T-helper 2 cell treated with Interferon-gamma antibody and Interleukin-4, amounts not matched to agents 5 μg/mL and 100 μg/mL, for 36 hours (primary cell): Measurements from ENCODE around the gene GRK1.

Experiments
- DNase-seq: peaks from one replicate; pipeline ENCODE4 v3.0.0; 2021; ENCODE audit warnings: low spot score
- H3K27ac Mint-ChIP-seq: one replicate; pipeline ENCODE4 v1.8.0; 2021; ENCODE audit warnings: mild to moderate bottlenecking, mixed read lengths
- H3K27me3 Mint-ChIP-seq: one replicate; pipeline ENCODE4 v1.8.0; 2021; ENCODE audit warnings: low read depth, mixed read lengths
- H3K36me3 Mint-ChIP-seq: one replicate; pipeline ENCODE4 v1.8.0; 2021; ENCODE audit warnings: low read depth, mixed read lengths
- H3K4me1 Mint-ChIP-seq: one replicate; pipeline ENCODE4 v1.8.0; 2021; ENCODE audit warnings: low read depth, mixed read lengths
- H3K4me3 Mint-ChIP-seq: one replicate; pipeline ENCODE4 v1.8.0; 2022; ENCODE audit warnings: mild to moderate bottlenecking, moderate library complexity, mixed read lengths
- H3K9me3 Mint-ChIP-seq: one replicate; pipeline ENCODE4 v1.8.0; 2021; ENCODE audit warnings: mixed read lengths

The GRK1 gene

DNA sequence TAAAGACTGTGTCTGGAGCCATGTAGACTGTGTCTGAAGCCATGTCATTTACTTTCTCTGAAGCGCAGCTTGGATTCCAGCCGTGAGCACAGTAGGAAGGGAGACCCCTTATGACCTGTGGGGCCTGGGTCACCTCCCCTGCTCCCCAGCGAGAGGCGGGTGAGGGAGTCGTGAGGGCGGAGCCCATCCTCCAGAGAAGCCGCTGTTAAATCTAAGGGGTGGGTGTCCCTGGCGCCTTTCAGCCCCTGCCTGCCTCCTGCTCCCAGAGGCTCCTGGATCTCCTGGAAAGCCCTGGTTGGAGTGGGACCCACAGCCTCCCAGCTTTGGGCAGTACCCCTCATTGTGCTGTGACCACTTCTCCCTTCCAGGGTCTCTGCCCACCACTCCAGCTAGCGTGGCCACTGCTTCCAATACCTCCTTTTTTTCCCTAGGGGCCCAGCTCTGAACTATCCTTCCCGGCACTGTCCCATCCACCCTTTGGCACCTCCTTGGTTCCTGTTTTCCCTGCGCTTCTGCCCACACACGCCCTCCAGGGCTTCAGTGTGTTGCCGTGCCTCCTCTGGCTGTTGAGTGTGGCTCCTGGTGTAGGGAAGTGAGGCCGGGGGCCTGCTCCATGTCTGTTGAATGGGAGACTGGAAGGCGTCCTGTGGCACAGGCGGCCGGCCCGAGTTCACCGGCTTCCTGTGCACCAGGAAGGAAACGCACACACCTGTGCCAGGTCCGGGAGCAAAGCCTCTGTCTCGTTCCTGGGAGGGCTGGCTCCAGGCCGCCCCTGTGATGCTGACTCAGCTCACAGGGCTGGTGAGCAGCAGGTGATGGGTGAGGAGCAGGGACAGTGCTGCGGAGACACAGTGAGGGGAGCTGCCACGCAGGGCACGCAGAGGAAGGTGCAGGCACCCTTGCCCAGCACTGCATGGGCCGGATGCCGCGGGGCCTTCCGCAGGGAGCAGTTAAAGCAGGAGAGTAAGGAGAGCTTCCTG is 38.4 kb upstream of the GRK1 start:
- H3K36me3 Mint-ChIP-seq: peaks cover 43% of the 10 kb centered on the region
- H3K4me3 Mint-ChIP-seq: no peak overlapping the region
- H3K27me3 Mint-ChIP-seq: no peaks in the 10 kb centered on the region
- no peak overlapping the region for H3K27ac Mint-ChIP-seq
- H3K4me1 Mint-ChIP-seq: peaks cover 2% of the 10 kb centered on the region
- no peak for DNase-seq
- no peaks in the 10 kb centered on the region for H3K9me3 Mint-ChIP-seq

DNA sequence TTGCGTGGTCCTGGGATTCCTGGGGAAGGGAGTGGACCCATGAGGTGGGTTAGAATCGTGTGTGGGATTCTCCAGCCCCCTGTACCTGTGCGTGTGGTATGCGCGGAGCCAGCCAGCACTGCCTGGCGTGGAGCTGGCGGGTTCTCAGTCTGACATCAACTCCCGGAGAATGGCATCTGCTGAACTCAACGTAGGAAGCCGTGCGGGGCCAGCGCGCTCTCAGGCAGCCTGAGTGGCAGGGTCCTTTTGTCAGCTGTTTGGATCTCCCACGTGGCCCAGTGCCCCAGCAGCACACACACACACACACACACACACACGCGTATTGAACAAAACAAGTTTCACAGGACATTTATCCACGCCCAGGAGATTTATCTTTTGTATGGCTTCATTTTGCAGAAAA is 37.2 kb upstream of the GRK1 start:
- Mint-ChIP-seq H3K27ac (no peak overlapping the region), H3K36me3 (peaks cover 47% of the 10 kb centered on the region), H3K4me3 (no peak overlapping the region), H3K27me3 (no peaks in the 10 kb centered on the region), H3K9me3 (no peaks in the 10 kb centered on the region), H3K4me1 (peaks cover 7% of the 10 kb centered on the region)
- DNase-seq: no peak

DNA sequence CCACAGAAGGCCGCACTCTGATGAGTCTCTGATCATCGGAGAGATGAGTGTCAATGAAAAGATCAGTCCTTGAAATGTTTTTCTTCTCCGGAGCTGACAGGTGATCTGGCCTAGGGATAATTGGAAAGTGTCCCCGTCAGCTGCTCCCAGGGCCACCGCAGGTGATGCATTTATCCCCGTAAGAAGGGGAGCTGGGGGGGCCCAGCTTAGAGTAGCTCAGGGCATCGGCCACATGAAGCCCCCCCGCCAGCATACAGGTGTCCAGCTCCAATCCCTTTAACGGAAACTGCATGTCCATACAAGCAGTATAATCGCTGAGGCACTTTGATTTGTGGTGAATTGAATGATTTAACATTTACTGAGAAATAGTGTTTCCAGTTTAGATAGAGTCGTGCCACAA is 36.7 kb upstream of the GRK1 start:
- no peak overlapping the region for H3K4me3 Mint-ChIP-seq
- no peak overlapping the region for H3K27ac Mint-ChIP-seq
- H3K9me3 Mint-ChIP-seq: no peaks in the 10 kb centered on the region
- no peaks in the 10 kb centered on the region for H3K27me3 Mint-ChIP-seq
- peaks cover 7% of the 10 kb centered on the region for H3K4me1 Mint-ChIP-seq
- DNase-seq: no peak
- peaks cover 45% of the 10 kb centered on the region for H3K36me3 Mint-ChIP-seq

DNA sequence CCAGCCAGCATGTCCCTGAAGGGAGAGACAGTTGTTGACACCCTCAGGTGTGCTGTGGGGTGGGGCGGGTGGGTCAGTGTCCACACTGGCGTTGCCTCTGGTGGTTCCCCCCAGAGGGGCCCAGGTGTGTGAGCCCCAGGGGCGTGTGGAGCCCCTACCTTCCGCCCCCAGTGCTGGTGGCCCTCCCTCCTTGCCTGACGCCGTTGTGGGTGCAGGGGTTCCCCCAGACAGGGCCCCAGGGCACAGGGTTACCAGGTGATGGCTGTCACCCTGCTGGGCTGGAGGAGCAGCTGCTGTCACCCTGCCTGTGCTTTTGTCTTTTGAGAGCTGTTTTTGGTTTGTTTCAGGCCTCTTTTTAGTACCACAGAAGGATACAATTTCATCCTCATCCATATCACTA is 36.2 kb upstream of the GRK1 start:
- Mint-ChIP-seq H3K27ac (no peak overlapping the region), H3K36me3 (peaks cover 45% of the 10 kb centered on the region), H3K4me1 (peaks cover 7% of the 10 kb centered on the region), H3K27me3 (no peaks in the 10 kb centered on the region), H3K4me3 (no peak overlapping the region), H3K9me3 (no peaks in the 10 kb centered on the region)
- no peak for DNase-seq

DNA sequence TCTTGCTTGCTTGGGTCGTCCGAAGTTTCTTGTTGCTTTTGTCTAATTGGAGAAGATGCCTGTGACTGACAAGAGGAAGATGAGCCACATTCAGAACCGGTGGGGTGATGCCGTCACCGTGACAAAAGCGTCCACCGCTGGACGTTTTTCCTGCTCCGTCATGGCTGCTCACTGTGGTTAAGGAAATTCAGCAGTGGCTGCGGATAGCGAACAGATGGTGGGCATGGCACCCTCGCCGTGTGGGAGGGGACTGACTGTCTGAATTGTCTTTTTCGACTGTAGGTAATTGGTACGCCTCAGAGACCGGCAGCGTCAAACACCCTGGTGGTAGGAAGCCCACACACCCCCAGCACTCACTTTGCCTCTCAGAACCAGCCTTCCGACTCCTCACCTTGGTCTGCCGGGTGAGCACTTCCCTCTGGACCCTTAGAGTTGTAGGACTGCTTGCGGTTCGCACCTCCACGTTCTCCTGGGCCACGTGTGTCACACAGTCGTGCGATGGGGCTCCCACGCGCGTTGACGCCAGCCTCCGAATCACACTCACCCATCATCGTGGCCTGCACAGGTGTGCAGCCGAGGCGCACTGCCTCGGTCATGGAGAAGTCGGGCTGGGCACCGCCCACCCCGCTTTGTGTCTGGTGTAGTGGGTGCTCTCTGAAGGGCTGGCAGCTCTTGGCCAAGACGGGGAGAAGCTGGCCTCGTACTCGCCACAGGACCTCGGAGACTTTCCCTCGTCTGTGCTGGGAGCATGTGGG is 35.5 kb upstream of the GRK1 start:
- no peak overlapping the region for H3K4me3 Mint-ChIP-seq
- no peak overlapping the region for H3K27ac Mint-ChIP-seq
- no peaks in the 10 kb centered on the region for H3K27me3 Mint-ChIP-seq
- H3K9me3 Mint-ChIP-seq: no peaks in the 10 kb centered on the region
- DNase-seq: no peak
- peaks cover 7% of the 10 kb centered on the region for H3K4me1 Mint-ChIP-seq
- peaks cover 44% of the 10 kb centered on the region for H3K36me3 Mint-ChIP-seq

DNA sequence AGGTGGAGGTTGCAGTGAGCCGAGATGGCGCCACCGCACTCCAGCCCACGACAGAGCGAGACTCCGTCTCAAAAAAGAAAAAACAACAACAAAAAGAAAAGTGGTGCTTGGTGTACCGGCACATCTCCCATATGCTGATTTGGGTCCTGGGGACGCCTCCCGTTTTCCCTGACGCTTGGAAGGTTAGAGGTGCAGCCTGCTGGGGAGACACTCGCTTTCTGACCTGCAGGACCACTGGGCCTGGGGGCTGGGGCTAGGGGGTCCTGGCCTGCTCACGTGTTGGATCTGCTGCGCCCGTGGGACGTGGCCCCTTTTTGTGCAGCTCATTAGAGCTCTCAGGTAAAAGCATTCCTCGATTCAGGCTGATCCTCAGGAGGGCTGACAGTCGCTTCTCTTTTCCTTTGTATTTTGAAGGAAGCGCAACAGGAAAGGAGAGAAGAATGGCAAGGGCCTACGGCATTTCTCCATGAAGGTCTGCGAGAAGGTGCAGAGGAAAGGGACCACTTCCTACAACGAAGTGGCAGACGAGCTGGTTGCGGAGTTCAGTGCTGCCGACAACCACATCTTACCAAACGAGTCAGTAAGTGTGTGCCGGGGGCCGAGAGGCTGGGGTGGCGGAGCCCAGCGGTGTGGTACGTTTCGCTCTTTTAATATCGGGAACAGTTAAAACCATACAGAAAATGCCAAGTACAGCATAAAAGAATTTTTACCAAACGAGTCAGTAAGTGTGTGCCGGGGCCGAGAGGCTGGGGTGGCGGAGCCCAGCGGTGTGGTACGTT is 34.1 kb upstream of the GRK1 start:
- DNase-seq: no peak
- H3K27me3 Mint-ChIP-seq: no peaks in the 10 kb centered on the region
- no peak overlapping the region for H3K27ac Mint-ChIP-seq
- peaks cover 4% of the 10 kb centered on the region for H3K4me1 Mint-ChIP-seq
- no peak overlapping the region for H3K4me3 Mint-ChIP-seq
- H3K9me3 Mint-ChIP-seq: no peaks in the 10 kb centered on the region
- peaks cover 46% of the 10 kb centered on the region for H3K36me3 Mint-ChIP-seq

DNA sequence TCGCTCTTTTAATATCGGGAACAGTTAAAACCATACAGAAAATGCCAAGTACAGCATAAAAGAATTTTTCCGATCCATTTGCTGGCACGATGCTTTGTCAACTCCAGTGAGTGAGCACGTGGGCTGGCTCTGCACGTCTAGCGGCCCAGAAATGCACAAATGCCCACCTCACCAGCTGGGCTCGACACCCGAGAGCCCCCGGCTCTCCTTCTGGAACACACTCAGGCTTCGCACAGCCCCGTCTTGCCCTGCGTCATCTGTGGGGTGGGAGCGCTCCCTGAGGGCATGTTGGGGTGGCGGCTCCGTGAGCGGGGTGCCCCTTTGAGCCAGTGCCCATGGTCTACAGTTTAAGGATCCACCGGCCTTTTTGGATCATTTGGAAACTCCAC is 33.5 kb upstream of the GRK1 start:
- no peaks in the 10 kb centered on the region for H3K27me3 Mint-ChIP-seq
- H3K36me3 Mint-ChIP-seq: peaks cover 48% of the 10 kb centered on the region
- no peak overlapping the region for H3K27ac Mint-ChIP-seq
- H3K4me3 Mint-ChIP-seq: no peak overlapping the region
- DNase-seq: no peak
- H3K9me3 Mint-ChIP-seq: no peaks in the 10 kb centered on the region
- peaks cover 4% of the 10 kb centered on the region for H3K4me1 Mint-ChIP-seq

DNA sequence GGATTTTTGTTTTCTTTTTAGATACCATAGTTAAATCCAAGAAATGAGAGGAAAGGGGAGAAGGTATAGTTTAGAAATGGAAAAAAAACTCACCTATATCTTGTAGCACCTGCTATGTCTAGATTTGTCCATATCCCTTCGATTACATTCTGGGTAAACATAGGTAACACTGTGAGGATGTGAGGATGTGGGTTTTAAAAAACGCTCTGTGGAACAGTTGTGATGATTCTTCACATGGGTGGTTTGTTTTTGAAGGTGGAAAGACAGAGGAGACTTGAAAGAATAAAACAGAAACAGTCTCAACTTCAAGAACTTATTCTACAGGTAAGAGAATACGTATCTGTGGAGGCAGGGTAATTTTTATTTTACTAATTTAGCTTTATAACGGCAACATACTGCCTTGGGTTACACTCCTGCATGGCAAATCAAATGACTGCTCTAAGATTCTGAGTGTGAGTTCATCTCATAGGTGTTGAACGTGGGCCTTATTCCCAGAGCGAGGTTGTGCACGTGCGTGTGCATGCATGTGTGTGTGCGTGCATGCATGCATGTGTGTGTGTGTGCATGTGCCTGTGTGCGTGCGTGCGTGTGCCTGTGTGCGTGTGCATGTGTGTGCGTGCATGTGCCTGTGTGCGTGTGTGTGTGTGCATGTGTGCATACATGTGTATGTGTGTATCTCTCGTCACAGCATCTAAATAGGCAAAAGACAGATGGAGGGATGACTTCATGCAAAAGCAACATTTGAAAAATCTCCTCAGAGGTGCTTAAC is 32.6 kb upstream of the GRK1 start:
- Mint-ChIP-seq H3K27me3 (no peaks in the 10 kb centered on the region), H3K4me3 (no peak overlapping the region), H3K9me3 (no peaks in the 10 kb centered on the region), H3K36me3 (peaks cover 51% of the 10 kb centered on the region), H3K27ac (peak overlapping the region; percentile 68), H3K4me1 (peaks cover 4% of the 10 kb centered on the region)
- DNase-seq: no peak

DNA sequence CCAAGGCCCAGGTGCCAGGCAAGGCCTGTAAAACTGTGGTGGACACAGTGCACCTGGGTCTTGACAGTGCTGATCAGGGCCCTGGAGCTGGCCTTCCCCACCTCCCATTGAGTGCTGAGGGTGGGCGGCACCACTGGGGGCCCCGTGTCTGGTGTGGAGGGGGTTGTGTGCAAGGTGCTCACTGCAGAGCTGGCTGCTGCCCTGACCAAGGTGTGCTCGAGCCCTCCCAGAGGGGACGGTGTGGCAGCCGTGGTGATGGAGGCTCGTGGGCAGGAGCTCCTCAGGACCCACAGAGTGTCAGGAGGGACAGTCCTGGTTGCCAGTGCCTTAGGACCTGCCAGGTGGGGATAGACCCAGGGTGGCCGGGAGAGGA is 32.0 kb upstream of the GRK1 start:
- Mint-ChIP-seq H3K27me3 (no peaks in the 10 kb centered on the region), H3K4me1 (peaks cover 4% of the 10 kb centered on the region), H3K36me3 (peaks cover 55% of the 10 kb centered on the region), H3K4me3 (no peak overlapping the region), H3K27ac (no peak overlapping the region), H3K9me3 (no peaks in the 10 kb centered on the region)
- no peak for DNase-seq

DNA sequence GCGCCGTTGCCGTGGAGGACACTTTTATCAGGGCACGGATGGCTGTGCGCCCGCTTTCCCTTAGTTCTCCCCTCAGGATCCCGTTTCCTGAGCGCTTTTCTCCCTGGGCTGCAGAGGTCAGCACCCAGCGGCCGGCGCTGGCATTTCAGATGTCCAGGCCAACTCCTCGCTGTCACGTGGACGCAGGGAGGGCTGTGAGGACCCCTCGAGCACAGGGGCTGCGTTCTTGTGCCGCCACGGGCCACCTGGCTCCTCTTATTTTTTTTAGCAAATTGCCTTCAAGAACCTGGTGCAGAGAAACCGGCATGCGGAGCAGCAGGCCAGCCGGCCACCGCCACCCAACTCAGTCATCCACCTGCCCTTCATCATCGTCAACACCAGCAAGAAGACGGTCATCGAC is 31.3 kb upstream of the GRK1 start:
- Mint-ChIP-seq H3K27ac (no peak overlapping the region), H3K9me3 (no peaks in the 10 kb centered on the region), H3K4me3 (no peak overlapping the region), H3K36me3 (peaks cover 62% of the 10 kb centered on the region), H3K4me1 (peaks cover 4% of the 10 kb centered on the region), H3K27me3 (no peaks in the 10 kb centered on the region)
- no peak for DNase-seq

DNA sequence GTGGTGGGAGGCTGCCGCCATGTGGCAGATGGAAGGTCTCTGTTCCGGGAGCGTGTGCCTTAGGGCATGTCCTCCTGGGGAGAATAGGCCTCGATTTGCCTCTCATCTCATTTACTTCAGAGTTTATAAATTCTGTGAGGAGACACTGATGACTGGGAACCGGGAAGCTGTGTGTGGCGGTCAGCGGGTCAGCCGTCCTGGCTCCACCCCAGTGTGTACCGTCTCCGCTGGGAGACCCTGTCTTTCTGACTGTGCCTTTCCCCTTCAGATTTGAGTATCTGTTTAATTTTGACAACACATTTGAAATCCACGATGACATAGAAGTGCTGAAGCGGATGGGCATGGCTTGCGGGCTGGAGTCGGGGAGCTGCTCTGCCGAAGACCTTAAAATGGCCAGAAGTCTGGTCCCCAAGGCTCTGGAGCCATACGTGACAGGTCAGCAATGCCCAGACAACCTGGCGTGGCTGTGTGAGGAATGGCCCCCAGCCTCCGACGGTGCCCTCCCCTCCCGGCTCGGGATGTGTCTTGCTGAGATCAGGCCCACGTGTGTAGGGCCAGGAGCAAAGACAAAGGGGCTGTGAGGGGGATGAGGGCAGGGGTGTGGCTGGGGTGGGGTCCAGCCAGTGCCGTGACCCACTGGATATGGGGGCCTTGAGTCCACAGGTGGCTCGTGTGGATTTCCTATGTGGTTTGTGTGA is 30.6 kb upstream of the GRK1 start:
- Mint-ChIP-seq H3K27ac (no peak overlapping the region), H3K27me3 (no peaks in the 10 kb centered on the region), H3K36me3 (peaks cover 66% of the 10 kb centered on the region), H3K9me3 (no peaks in the 10 kb centered on the region), H3K4me1 (peaks cover 4% of the 10 kb centered on the region), H3K4me3 (no peak overlapping the region)
- no peak for DNase-seq

DNA sequence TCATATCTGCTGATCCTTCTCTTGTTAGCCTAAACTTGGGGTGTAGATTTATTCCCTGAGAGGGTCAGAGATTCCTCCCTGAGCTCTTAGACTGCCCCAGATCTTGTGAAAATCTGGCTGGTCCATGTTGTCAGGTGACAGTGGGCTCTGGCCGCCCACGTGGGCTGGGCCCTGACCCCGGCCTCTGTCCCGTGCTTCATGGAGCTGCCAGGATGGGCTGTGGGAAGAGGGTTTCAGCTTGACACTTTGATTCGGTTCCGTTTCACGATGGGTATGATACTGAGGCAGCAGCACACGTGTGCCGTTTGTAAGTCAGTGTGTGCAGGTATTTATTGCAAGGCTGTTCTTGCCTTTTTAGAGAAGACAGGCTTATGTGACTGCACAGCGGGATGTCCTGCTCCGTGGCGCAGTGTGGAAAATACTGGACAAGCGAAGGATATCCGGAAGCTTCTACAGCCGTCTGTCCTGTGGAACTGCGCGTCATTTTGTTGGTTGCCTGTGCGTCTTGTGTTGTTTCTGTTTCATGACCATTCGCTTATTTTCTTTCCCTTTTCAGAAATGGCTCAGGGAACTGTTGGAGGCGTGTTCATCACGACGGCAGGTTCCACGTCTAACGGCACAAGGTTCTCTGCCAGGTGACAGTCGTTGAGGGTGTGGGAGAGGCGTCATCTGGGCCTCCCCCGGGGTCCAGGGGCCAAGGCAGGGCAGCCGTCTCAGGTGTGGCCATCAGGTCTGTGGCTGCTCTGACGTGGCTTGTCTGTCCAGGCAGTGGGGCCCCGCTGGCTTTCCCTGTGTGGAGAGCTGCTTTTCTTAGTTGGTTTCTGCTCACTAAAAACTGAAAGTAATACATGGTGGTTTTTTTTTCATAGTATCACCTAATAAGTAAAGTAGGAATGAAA is 29.5 kb upstream of the GRK1 start:
- no peaks in the 10 kb centered on the region for H3K27me3 Mint-ChIP-seq
- H3K36me3 Mint-ChIP-seq: peaks cover 73% of the 10 kb centered on the region
- H3K9me3 Mint-ChIP-seq: no peaks in the 10 kb centered on the region
- H3K4me3 Mint-ChIP-seq: no peak overlapping the region
- DNase-seq: no peak
- H3K4me1 Mint-ChIP-seq: peaks cover 4% of the 10 kb centered on the region
- no peak overlapping the region for H3K27ac Mint-ChIP-seq
